ENCODE measurements around the gene RALGPS2.
"Not testable (repeated sequence)": the region's sequence is repeated elsewhere in the genome, so short reads cannot be mapped to it uniquely, and the experiment has no call there.

RALGPS2 gene

DNA sequence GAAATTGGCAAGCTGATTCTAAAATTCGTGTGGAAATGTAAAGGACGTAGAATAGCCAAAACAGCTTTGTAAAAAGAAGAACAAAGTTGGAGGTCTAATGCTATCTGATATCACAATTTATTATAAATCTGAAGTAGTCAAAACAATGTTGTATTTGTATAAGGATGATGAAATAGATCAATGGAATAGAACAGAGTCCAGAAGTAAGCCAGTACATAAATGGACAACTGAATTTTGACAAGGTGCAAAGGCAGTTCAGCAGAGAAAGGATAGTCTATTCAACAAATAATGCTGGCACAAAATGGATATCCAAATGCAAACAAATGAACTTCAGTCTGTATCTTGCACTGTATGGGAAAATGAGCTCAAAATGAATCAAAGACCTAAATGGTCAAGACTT, 20.2 kb downstream of the RALGPS2 start:
- Histone ChIP-seq H3K27me3 (ENCODE audit: low read depth, low read length) (no peaks in the 10 kb centered on the region), H3K27ac (ENCODE audit: low read length) (no peak overlapping the region), H3K9ac (ENCODE audit: low read length) (no peak overlapping the region), H3K79me2 (ENCODE audit: low read length) (no peaks in the 10 kb centered on the region), H3K4me1 (ENCODE audit: low read length) (no peaks in the 10 kb centered on the region), H3K4me2 (ENCODE audit: low read length) (no peak overlapping the region), H3K4me3 (ENCODE audit: low read length) (no peak overlapping the region), H3K36me3 (replicated peaks; ENCODE audit: low read depth, low read length) (peaks cover 12% of the 10 kb centered on the region), H4K20me1 (ENCODE audit: insufficient read depth, low read length) (peaks cover 7% of the 10 kb centered on the region; the same call in 1 of the 2 replicates), H3K9me3 (ENCODE audit: insufficient read depth, low read length) (no peaks in the 10 kb centered on the region), H2AFZ (ENCODE audit: low read depth, low read length) (no peak overlapping the region)
- TF ChIP-seq CTCF (IDR thresholded peaks at IDR 0.05; ENCODE audit: low read depth, low read length): no peak

DNA sequence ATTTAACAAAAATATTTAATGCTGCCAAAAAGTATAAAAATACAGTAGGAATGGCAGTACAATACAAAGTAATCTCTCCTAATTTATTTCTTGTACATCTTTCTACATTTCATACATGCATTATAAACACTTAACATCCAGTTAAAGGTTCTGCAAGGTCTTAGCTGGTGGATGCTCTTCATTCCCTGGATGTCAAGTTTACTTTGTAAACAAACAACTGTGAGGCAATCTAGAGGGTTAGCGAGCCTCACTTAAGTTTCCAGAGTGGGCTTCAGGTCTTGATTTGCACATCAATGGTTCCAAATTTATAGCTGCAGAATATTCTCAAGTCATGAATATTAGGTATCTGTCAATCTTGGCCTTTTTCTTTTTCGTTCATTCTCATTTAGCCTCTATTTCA, 21.3 kb downstream of the RALGPS2 start:
- H3K27ac ChIP-seq (ENCODE audit: low read length): no peak overlapping the region
- peaks cover 12% of the 10 kb centered on the region; the same call in 1 of the 2 replicates for H4K20me1 ChIP-seq (ENCODE audit: insufficient read depth, low read length)
- TF ChIP-seq EZH2phosphoT487 (IDR thresholded peaks at IDR 0.05; ENCODE audit: low read depth): no peak
- no peak for TF ChIP-seq CTCF (IDR thresholded peaks at IDR 0.05; ENCODE audit: low read depth, low read length)
- no peaks in the 10 kb centered on the region for H3K4me1 ChIP-seq (ENCODE audit: low read length)
- H2AFZ ChIP-seq (ENCODE audit: low read depth, low read length): no peak overlapping the region
- no peak overlapping the region for H3K9ac ChIP-seq (ENCODE audit: low read length)
- peaks cover 12% of the 10 kb centered on the region for H3K36me3 ChIP-seq (replicated peaks; ENCODE audit: low read depth, low read length)
- no peaks in the 10 kb centered on the region for H3K27me3 ChIP-seq (ENCODE audit: low read depth, low read length)
- H3K4me3 ChIP-seq (ENCODE audit: low read length): no peak overlapping the region
- H3K9me3 ChIP-seq (ENCODE audit: insufficient read depth, low read length): no peaks in the 10 kb centered on the region
- no peaks in the 10 kb centered on the region for H3K79me2 ChIP-seq (ENCODE audit: low read length)
- H3K4me2 ChIP-seq (ENCODE audit: low read length): no peak overlapping the region

DNA sequence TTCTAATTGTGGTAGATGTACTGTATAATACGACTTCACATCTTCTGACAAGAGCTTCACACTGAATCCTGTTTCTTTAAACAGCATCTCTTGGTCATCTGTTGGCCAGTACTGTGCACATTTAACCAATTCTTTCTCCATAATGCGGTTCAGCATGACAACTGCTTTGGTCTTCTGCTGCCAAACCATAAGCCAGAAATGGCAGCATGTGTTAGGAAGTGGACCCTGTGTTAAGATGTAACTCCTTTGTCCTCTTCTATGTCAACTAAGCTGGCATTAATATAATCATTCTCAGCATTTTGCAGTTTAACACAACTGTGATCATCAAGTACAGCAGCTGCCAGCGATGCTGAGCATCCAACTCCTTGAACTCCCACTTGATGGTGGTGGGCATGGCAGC, 22.3 kb downstream of the RALGPS2 start:
- H3K4me2 ChIP-seq (ENCODE audit: low read length); H3K27me3 ChIP-seq (ENCODE audit: low read depth, low read length); H3K27ac ChIP-seq (ENCODE audit: low read length); H3K79me2 ChIP-seq (ENCODE audit: low read length); H3K4me1 ChIP-seq (ENCODE audit: low read length); H3K9me3 ChIP-seq (ENCODE audit: insufficient read depth, low read length); H3K4me3 ChIP-seq (ENCODE audit: low read length); H2AFZ ChIP-seq (ENCODE audit: low read depth, low read length); H3K36me3 ChIP-seq (replicated peaks; ENCODE audit: low read depth, low read length); H3K9ac ChIP-seq (ENCODE audit: low read length): not testable (repeated sequence)
- peaks cover 12% of the 10 kb centered on the region; the same call in 1 of the 2 replicates for H4K20me1 ChIP-seq (ENCODE audit: insufficient read depth, low read length)

- no peak for TF ChIP-seq EZH2phosphoT487 (IDR thresholded peaks at IDR 0.05; ENCODE audit: low read depth)
- H3K9ac ChIP-seq (ENCODE audit: low read length): no peak overlapping the region
- H3K79me2 ChIP-seq (ENCODE audit: low read length): no peaks in the 10 kb centered on the region
- H3K36me3 ChIP-seq (replicated peaks; ENCODE audit: low read depth, low read length): no peaks in the 10 kb centered on the region
- no peaks in the 10 kb centered on the region for H3K9me3 ChIP-seq (ENCODE audit: insufficient read depth, low read length)
- H3K27ac ChIP-seq (ENCODE audit: low read length): no peak overlapping the region
- H3K4me2 ChIP-seq (ENCODE audit: low read length): no peak overlapping the region
- H2AFZ ChIP-seq (ENCODE audit: low read depth, low read length): no peak overlapping the region
- H3K4me1 ChIP-seq (ENCODE audit: low read length): no peaks in the 10 kb centered on the region
- no peaks in the 10 kb centered on the region for H3K27me3 ChIP-seq (ENCODE audit: low read depth, low read length)
- H3K4me3 ChIP-seq (ENCODE audit: low read length): no peak overlapping the region
- peaks cover 17% of the 10 kb centered on the region; the same call in 1 of the 2 replicates for H4K20me1 ChIP-seq (ENCODE audit: insufficient read depth, low read length)
Observed at GRCh38 chr1:178749581-178750166, 24.6 kb downstream of the RALGPS2 start.

- H3K9me3 ChIP-seq (ENCODE audit: insufficient read depth, low read length): no peaks in the 10 kb centered on the region
- no peak overlapping the region for H3K4me2 ChIP-seq (ENCODE audit: low read length)
- H3K27ac ChIP-seq (ENCODE audit: low read length): no peak overlapping the region
- no peak overlapping the region for H3K4me3 ChIP-seq (ENCODE audit: low read length)
- peaks cover 20% of the 10 kb centered on the region; the same call in 1 of the 2 replicates for H4K20me1 ChIP-seq (ENCODE audit: insufficient read depth, low read length)
- H3K4me1 ChIP-seq (ENCODE audit: low read length): no peaks in the 10 kb centered on the region
- no peak overlapping the region for H3K9ac ChIP-seq (ENCODE audit: low read length)
- H3K79me2 ChIP-seq (ENCODE audit: low read length): no peaks in the 10 kb centered on the region
- TF ChIP-seq CTCF (IDR thresholded peaks at IDR 0.05; ENCODE audit: low read depth, low read length): no peak
- TF ChIP-seq EZH2phosphoT487 (IDR thresholded peaks at IDR 0.05; ENCODE audit: low read depth): no peak
- no peak overlapping the region for H2AFZ ChIP-seq (ENCODE audit: low read depth, low read length)
- no peaks in the 10 kb centered on the region for H3K27me3 ChIP-seq (ENCODE audit: low read depth, low read length)
- H3K36me3 ChIP-seq (replicated peaks; ENCODE audit: low read depth, low read length): no peaks in the 10 kb centered on the region
Observed at GRCh38 chr1:178751046-178751445, 26.0 kb downstream of the RALGPS2 start.

Data from OCI-LY3 (cell line).